CD14-positive monocyte (primary cell): ENCODE measurements around the gene RTP5. TPM values are rescaled to one million over a fixed set of nuclear protein-coding genes. Genes with fewer than 3 reads are reported as not detected.
A peak's percentile ranks its signal among the peaks of the same experiment; 100 is the strongest.

Experiments used
- DNase-seq, 3 donors: peaks; one replicate each; pipeline ENCODE4 v3.0.0-alpha.2; 2011 to 2022
- H2AFZ ChIP-seq: 2 replicates; pipeline ENCODE4 v1.6.0; 2012; ENCODE audit warnings: mild to moderate bottlenecking, low read depth, low read length, inconsistent platforms; ENCODE audit not compliant: insufficient read depth, poor library complexity, severe bottlenecking
- H3K27ac ChIP-seq, 2 donors: 1 replicate in 1 of 2; 2 replicates in 1 of 2; pipeline ENCODE4 v1.5.1; 2012 to 2013; ENCODE audit warnings: low read length in 2 of 2, control low read depth in 1 of 2, inconsistent platforms in 1 of 2, low read depth in 1 of 2, mild to moderate bottlenecking in 1 of 2
- H3K27me3 ChIP-seq, 2 donors: one replicate each; pipeline versions ENCODE4 v1.6.0 to v1.6.1; 2011 to 2013; ENCODE audit warnings: low read length in 2 of 2; ENCODE audit not compliant: control insufficient read depth in 2 of 2, insufficient read depth in 2 of 2
- H3K36me3 ChIP-seq, 2 donors: replicated peaks in 1 of 2; 1 replicate in 1 of 2; 2 replicates in 1 of 2; pipeline versions ENCODE4 v1.5.1 to v1.6.1; 2012 to 2013; ENCODE audit warnings: low read length in 2 of 2, control low read depth in 1 of 2, inconsistent platforms in 1 of 2, mild to moderate bottlenecking in 1 of 2; ENCODE audit not compliant: insufficient read depth in 2 of 2, control insufficient read depth in 1 of 2
- H3K4me1 ChIP-seq, 2 donors: 1 replicate in 1 of 2; 2 replicates in 1 of 2; pipeline versions ENCODE4 v1.5.1 to v1.6.1; 2012 to 2013; ENCODE audit warnings: low read length in 2 of 2, control low read depth in 1 of 2, inconsistent platforms in 1 of 2, mild to moderate bottlenecking in 1 of 2, moderate library complexity in 1 of 2; ENCODE audit not compliant: insufficient read depth in 2 of 2, control insufficient read depth in 1 of 2
- H3K4me2 ChIP-seq: replicated peaks from 2 replicates; pipeline ENCODE3; 2012; ENCODE audit warnings: low read length, moderate library complexity, mild to moderate bottlenecking; ENCODE audit not compliant: poor library complexity, severe bottlenecking; ENCODE audit errors: extremely low read depth
- H3K4me3 ChIP-seq, 3 experiments: fragments of 200-600 bp in 1 of 3; sonication (generic) in 1 of 3; replicated peaks in 1 of 3; 1 replicate in 2 of 3; 2 replicates in 1 of 3; pipeline ENCODE4 v1.5.1; 2011 to 2013; ENCODE audit warnings: low read length in 3 of 3, mild to moderate bottlenecking in 3 of 3, control low read depth in 2 of 3, low read depth in 2 of 3, inconsistent platforms in 1 of 3, moderate library complexity in 1 of 3
- H3K79me2 ChIP-seq: 2 replicates; pipeline ENCODE4 v1.6.0; 2012; ENCODE audit warnings: mild to moderate bottlenecking, control low read depth, inconsistent platforms, low read length, moderate library complexity; ENCODE audit not compliant: insufficient read depth
- H3K9ac ChIP-seq: 2 replicates; pipeline ENCODE4 v1.6.0; 2017; ENCODE audit warnings: low read length, mild to moderate bottlenecking; ENCODE audit not compliant: insufficient read depth, poor library complexity, severe bottlenecking
- H3K9me3 ChIP-seq, 2 donors: replicated peaks in 1 of 2; 1 replicate in 1 of 2; 2 replicates in 1 of 2; pipeline versions ENCODE4 v1.5.1 to v1.6.1; 2012 to 2013; ENCODE audit warnings: low read length in 2 of 2, control low read depth in 1 of 2; ENCODE audit not compliant: control insufficient read depth in 1 of 2, insufficient read depth in 1 of 2
- H4K20me1 ChIP-seq: 2 replicates; pipeline ENCODE4 v1.6.0; 2012; ENCODE audit warnings: mild to moderate bottlenecking, low read length, control low read depth, moderate library complexity; ENCODE audit not compliant: insufficient read depth
- H3K27ac Mint-ChIP-seq, 7 donors: one replicate each; pipeline ENCODE4 v1.8.0; 2020; ENCODE audit warnings: mild to moderate bottlenecking in 7 of 7, mixed read lengths in 7 of 7, moderate library complexity in 6 of 7, inconsistent platforms in 2 of 7
- H3K27me3 Mint-ChIP-seq, 3 donors: one replicate each; pipeline ENCODE4 v1.8.0; 2021 to 2022; ENCODE audit warnings: low read depth in 3 of 3, mild to moderate bottlenecking in 3 of 3, mixed read lengths in 3 of 3, moderate library complexity in 3 of 3, inconsistent platforms in 1 of 3
- H3K36me3 Mint-ChIP-seq, 2 donors: one replicate each; pipeline ENCODE4 v1.8.0; 2020; ENCODE audit warnings: mixed read lengths in 2 of 2, inconsistent platforms in 1 of 2, mild to moderate bottlenecking in 1 of 2
- H3K4me1 Mint-ChIP-seq: one replicate; pipeline ENCODE4 v1.8.0; 2020; ENCODE audit warnings: mild to moderate bottlenecking, mixed read lengths
- H3K4me3 Mint-ChIP-seq, 2 donors: one replicate each; pipeline ENCODE4 v1.8.0; 2020; ENCODE audit warnings: mild to moderate bottlenecking in 2 of 2, mixed read lengths in 2 of 2, moderate library complexity in 1 of 2
- H3K9me3 Mint-ChIP-seq, 7 donors: one replicate each; pipeline ENCODE4 v1.8.0; 2020 to 2022; ENCODE audit warnings: mixed read lengths in 7 of 7, mild to moderate bottlenecking in 6 of 7, moderate library complexity in 6 of 7, inconsistent platforms in 2 of 7
- CTCF ChIP-seq: fragments of 200-600 bp; IDR thresholded peaks from one replicate; pipeline ENCODE4 v1.8.0; 2022; ENCODE audit warnings: antibody characterized with exemption, mild to moderate bottlenecking
- WGBS: methylation state at CpG from one replicate; pipeline ENCODE4 v1.1.5; 2013; ENCODE audit warnings: missing lambda C conversion rate; ENCODE audit not compliant: insufficient coverage; 5-methylcytosine and 5-hydroxymethylcytosine counted together
- intact Hi-C, 2 donors: fragments of 100-400 bp; cut with micrococcal nuclease; formaldehyde crosslinking; loops; one replicate each; pipeline versions ENCODE4 v1.15.0 to v1.15.1; 2023
- polyA plus RNA-seq, 3 donors: library from polyadenylated mRNA; depleted of rRNA in 1 of 3; unstranded in 2 of 3; stranded (reverse) in 1 of 3; fragments of 300-500 nt in 2 of 3; fragments of >200 nt in 1 of 3; fragmentation: Illumina TruSeq in 2 of 3; gene quantifications; 1 replicate in 2 of 3; 2 replicates in 1 of 3; pipeline ENCODE4 v1.2.3, GENCODE V29; 2012 to 2021

RTP5 gene
- polyA plus RNA-seq, 3 donors: 0.03 TPM; not detected in 2

- Histone ChIP-seq H3K27me3 (no peaks in the 10 kb centered on the region), H3K9ac (no peak overlapping the region), H3K4me3 (peak overlapping the region in 2 of 3 experiments; percentile 84 to 93), H2AFZ (peak overlapping the region; percentile 60), H3K27ac (peak overlapping the region; percentile 27 to 83), H4K20me1 (no peaks in the 10 kb centered on the region), H3K9me3 (peaks cover 0 to 5% of the 10 kb centered on the region in 2 donors), H3K79me2 (no peaks in the 10 kb centered on the region), H3K4me1 (peaks cover 20 to 21% of the 10 kb centered on the region in 2 donors), H3K36me3 (no peaks in the 10 kb centered on the region), H3K4me2 (peak overlapping the region; percentile 89)
- H3K36me3 Mint-ChIP-seq: peaks cover 7 to 15% of the 10 kb centered on the region in 2 donors
- TF ChIP-seq CTCF: no peak
- peak; percentile 8 to 29 (median 12) for DNase-seq
- H3K4me3 Mint-ChIP-seq: peak overlapping the region; percentile 79 to 87
- peaks cover 15% of the 10 kb centered on the region for H3K4me1 Mint-ChIP-seq
- intact Hi-C loops: loop anchor here (2.0 to 10.0 kb wide), 3 partner anchors 147 to 180 kb away; partner anchors contain the start of genes D2HGDH (in 2 of the 2) and ING5 (in 2 of the 2)
- 1% methylated on average over 16 of the region's 23 CpGs for WGBS
- H3K27me3 Mint-ChIP-seq: peaks cover 0 to 11% (median 0%) of the 10 kb centered on the region in 3 donors
- H3K9me3 Mint-ChIP-seq: peaks cover under 1 to 5% (median 3%) of the 10 kb centered on the region in 7 donors
- peak overlapping the region in 5 of 7 donors; percentile 16 to 94 (median 76) for H3K27ac Mint-ChIP-seq
These were observed 12.6 kb downstream of the RTP5 start for GRCh38 chr2:241882091-241882625.

- H3K4me2 ChIP-seq: no peak overlapping the region
- intact Hi-C loops: loop anchor here (5.0 to 10.0 kb wide), 2 partner anchors 150 to 183 kb away; partner anchors contain the start of genes ING5 (in 2 of the 2) and D2HGDH (in 1 of the 2)
- no peak for TF ChIP-seq CTCF
- H3K9me3 Mint-ChIP-seq: peaks cover 2 to 9% (median 5%) of the 10 kb centered on the region in 7 donors
- no peak overlapping the region for H3K27ac ChIP-seq
- no peaks in the 10 kb centered on the region for H3K79me2 ChIP-seq
- H3K4me1 ChIP-seq: peaks cover 20 to 21% of the 10 kb centered on the region in 2 donors
- peaks cover 17 to 22% of the 10 kb centered on the region in 2 donors for H3K36me3 Mint-ChIP-seq
- H3K36me3 ChIP-seq: no peaks in the 10 kb centered on the region
- H3K9ac ChIP-seq: no peak overlapping the region
- peaks cover 15% of the 10 kb centered on the region for H3K4me1 Mint-ChIP-seq
- H3K4me3 Mint-ChIP-seq: no peak overlapping the region
- H2AFZ ChIP-seq: no peak overlapping the region
- H4K20me1 ChIP-seq: no peaks in the 10 kb centered on the region
- H3K9me3 ChIP-seq: peaks cover 0 to 9% of the 10 kb centered on the region in 2 donors
- H3K4me3 ChIP-seq: no peak overlapping the region
- peaks cover 0 to 11% (median 2%) of the 10 kb centered on the region in 3 donors for H3K27me3 Mint-ChIP-seq
- H3K27ac Mint-ChIP-seq: no peak overlapping the region
- no peak for DNase-seq
- 96% methylated on average over 4 of the region's 8 CpGs for WGBS
- no peaks in the 10 kb centered on the region for H3K27me3 ChIP-seq
These were observed 15.4 kb downstream of the RTP5 start for GRCh38 chr2:241884951-241885290.
